H1 (cell line): ENCODE data around the gene UBXN1. TPM values are rescaled to one million over a fixed set of nuclear protein-coding genes. Genes with fewer than 3 reads are reported as not detected.

ENCODE experiments used
- CTCF ChIA-PET: fragments of 300-600 bp; sonication (Branson Sonifier 250); formaldehyde crosslinking; loops from one replicate; lab custom pipeline; 2021; ENCODE audit not compliant: partially characterized antibody; lab: Charles Lee
- POLR2A ChIA-PET: fragments of 300-600 bp; sonication (Branson Sonifier 250); formaldehyde crosslinking; loops from one replicate; lab custom pipeline; 2021; ENCODE audit warnings: inconsistent platforms; ENCODE audit not compliant: partially characterized antibody; lab: Charles Lee
- DNase-seq, 2 experiments: peaks; one replicate each; pipeline versions ENCODE4 v3.0.0 to v3.0.0-alpha.2; 2010 to 2022; ENCODE audit warnings: low spot score in 2 of 2, low read depth in 1 of 2, mixed read lengths in 1 of 2
- FAIRE-seq: peaks from 2 replicates; lab custom pipeline; 2011; peaks lifted over from hg19 to GRCh38; lab: Jason Lieb, UNC
- H2AFZ ChIP-seq: 2 replicates; pipeline ENCODE4 v1.8.1; 2012; ENCODE audit warnings: low read length, inconsistent platforms
- H2AK5ac ChIP-seq: 2 replicates; pipeline ENCODE4 v1.6.1; 2013; ENCODE audit warnings: low read depth, low read length
- H2BK120ac ChIP-seq: replicated peaks from 2 replicates; pipeline ENCODE3; 2013; ENCODE audit warnings: low read depth, low read length, inconsistent platforms
- H2BK12ac ChIP-seq: 2 replicates; pipeline ENCODE4 v1.6.1; 2013; ENCODE audit warnings: low read depth, low read length
- H2BK15ac ChIP-seq: 2 replicates; pipeline ENCODE4 v1.6.1; 2013; ENCODE audit warnings: low read length
- H2BK20ac ChIP-seq: 2 replicates; pipeline ENCODE4 v1.6.1; 2013; ENCODE audit warnings: low read length
- H2BK5ac ChIP-seq: 2 replicates; pipeline ENCODE4 v1.6.1; 2013; ENCODE audit warnings: low read depth, low read length
- H3K14ac ChIP-seq: 2 replicates; pipeline ENCODE4 v1.6.1; 2013; ENCODE audit warnings: inconsistent platforms; ENCODE audit not compliant: insufficient read length
- H3K18ac ChIP-seq: 2 replicates; pipeline ENCODE4 v1.6.1; 2013; ENCODE audit warnings: low read length; ENCODE audit errors: extremely low read depth
- H3K23ac ChIP-seq: 2 replicates; pipeline ENCODE4 v1.6.1; 2013; ENCODE audit warnings: inconsistent platforms; ENCODE audit not compliant: insufficient read length
- H3K23me2 ChIP-seq: 2 replicates; pipeline ENCODE4 v1.6.1; 2013; ENCODE audit warnings: low read depth, low read length
- H3K27ac ChIP-seq: 2 replicates; pipeline ENCODE4 v1.6.1; 2011; ENCODE audit warnings: low read depth, low read length, inconsistent platforms
- H3K27me3 ChIP-seq, 4 experiments: replicated peaks in 1 of 4; 1 replicate in 1 of 4; 2 replicates in 3 of 4; pipeline versions ENCODE4 v1.6.1 to v1.8.1; 2011 to 2013; ENCODE audit warnings: low read length in 3 of 4, mild to moderate bottlenecking in 3 of 4, inconsistent platforms in 2 of 4, mixed read lengths in 2 of 4, moderate library complexity in 1 of 4; ENCODE audit not compliant: control insufficient read depth in 3 of 4, insufficient read depth in 3 of 4; ENCODE audit errors: extremely low read depth in 1 of 4
- H3K36me3 ChIP-seq, 4 experiments: 2 replicates each; pipeline versions ENCODE4 v1.6.1 to v1.8.1; 2011 to 2013; ENCODE audit warnings: mild to moderate bottlenecking in 4 of 4, low read length in 3 of 4, moderate library complexity in 2 of 4, control low read depth in 1 of 4, inconsistent platforms in 1 of 4; ENCODE audit not compliant: insufficient read depth in 4 of 4, control insufficient read depth in 2 of 4
- H3K4ac ChIP-seq: replicated peaks from 2 replicates; pipeline ENCODE3; 2013; ENCODE audit warnings: low read length, low read depth, mixed read lengths, inconsistent platforms; ENCODE audit not compliant: insufficient read length
- H3K4me1 ChIP-seq, 4 experiments: replicated peaks in 1 of 4; 1 replicate in 1 of 4; 2 replicates in 3 of 4; pipeline versions ENCODE4 v1.6.1 to v1.8.1; 2011 to 2013; ENCODE audit warnings: low read length in 3 of 4, inconsistent platforms in 2 of 4, mixed read lengths in 1 of 4; ENCODE audit not compliant: insufficient read depth in 4 of 4, control insufficient read depth in 3 of 4
- H3K4me2 ChIP-seq, 2 experiments: 2 replicates each; pipeline versions ENCODE4 v1.6.1 to v1.8.1; 2011 to 2013; ENCODE audit warnings: low read depth in 2 of 2, low read length in 2 of 2, control low read depth in 1 of 2, inconsistent platforms in 1 of 2, mild to moderate bottlenecking in 1 of 2; ENCODE audit not compliant: insufficient read depth in 1 of 2
- H3K4me3 ChIP-seq, 4 experiments: fragments of 200-600, 300-600 bp in 1 of 4; sonication (generic), shearing (Covaris generic), sonication (Bioruptor Twin) in 1 of 4; 2 replicates each; pipeline versions ENCODE4 v1.5.1 to v1.8.1; 2011 to 2016; ENCODE audit warnings: low read length in 4 of 4, low read depth in 3 of 4, control low read depth in 2 of 4, inconsistent platforms in 2 of 4, mild to moderate bottlenecking in 2 of 4, mixed read lengths in 1 of 4, moderate library complexity in 1 of 4; ENCODE audit not compliant: insufficient read depth in 2 of 4; ENCODE audit errors: extremely low read depth in 1 of 4
- H3K56ac ChIP-seq: replicated peaks from 2 replicates; pipeline ENCODE3; 2013; ENCODE audit warnings: low read depth, mild to moderate bottlenecking, mixed read lengths, low read length, inconsistent platforms; ENCODE audit not compliant: insufficient read length
- H3K79me1 ChIP-seq: 2 replicates; pipeline ENCODE4 v1.6.1; 2013; ENCODE audit warnings: low read depth, low read length, control low read depth
- H3K79me2 ChIP-seq, 2 experiments: 2 replicates each; pipeline versions ENCODE4 v1.6.1 to v1.8.1; 2012 to 2013; ENCODE audit warnings: low read length in 2 of 2, mild to moderate bottlenecking in 2 of 2, inconsistent platforms in 1 of 2; ENCODE audit not compliant: insufficient read depth in 2 of 2, control insufficient read depth in 1 of 2
- H3K9ac ChIP-seq, 4 experiments: replicated peaks in 1 of 4; 1 replicate in 1 of 4; 2 replicates in 3 of 4; pipeline versions ENCODE4 v1.6.1 to v1.8.1; 2011 to 2013; ENCODE audit warnings: low read depth in 3 of 4, low read length in 3 of 4, control low read depth in 2 of 4, mild to moderate bottlenecking in 2 of 4, moderate library complexity in 2 of 4, inconsistent platforms in 1 of 4; ENCODE audit errors: extremely low read depth in 1 of 4
- H3K9me3 ChIP-seq, 2 experiments: 2 replicates each; pipeline versions ENCODE4 v1.6.1 to v1.8.1; 2012 to 2013; ENCODE audit warnings: mild to moderate bottlenecking in 2 of 2, moderate library complexity in 2 of 2, control low read depth in 1 of 2, inconsistent platforms in 1 of 2, low read depth in 1 of 2, low read length in 1 of 2, mixed read lengths in 1 of 2; ENCODE audit not compliant: insufficient read depth in 2 of 2
- H4K20me1 ChIP-seq, 2 experiments: replicated peaks in 1 of 2; 2 replicates each; pipeline versions ENCODE3 to v1.8.1; 2011 to 2013; ENCODE audit warnings: inconsistent platforms in 2 of 2, low read length in 2 of 2, mild to moderate bottlenecking in 1 of 2; ENCODE audit not compliant: insufficient read depth in 2 of 2, control insufficient read depth in 1 of 2
- H4K5ac ChIP-seq: 2 replicates; pipeline ENCODE4 v1.6.1; 2013; ENCODE audit warnings: low read length, low read depth, mixed read lengths, inconsistent platforms; ENCODE audit not compliant: insufficient read length
- H4K8ac ChIP-seq: 2 replicates; pipeline ENCODE4 v1.8.0; 2013; ENCODE audit warnings: mild to moderate bottlenecking, moderate library complexity, low read length, inconsistent platforms; ENCODE audit not compliant: insufficient read depth; ENCODE audit errors: extremely low read depth
- H4K91ac ChIP-seq: replicated peaks from 2 replicates; pipeline ENCODE3; 2013; ENCODE audit warnings: low read length, mixed read lengths, inconsistent platforms; ENCODE audit not compliant: insufficient read length
- CEBPB ChIP-seq: IDR thresholded peaks from 2 replicates; pipeline ENCODE4 v1.6.1; 2012; ENCODE audit warnings: low read depth, low read length
- EZH2 ChIP-seq: fragments of 200-600 bp; sonication (generic); IDR thresholded peaks from 2 replicates; pipeline ENCODE4 v1.7.1; 2012; ENCODE audit warnings: low read depth, mild to moderate bottlenecking, moderate library complexity, low read length, inconsistent platforms; ENCODE audit not compliant: severe bottlenecking
- SP2 ChIP-seq: IDR thresholded peaks from 2 replicates; pipeline ENCODE4 v1.6.1; 2012; ENCODE audit warnings: mild to moderate bottlenecking, low read length, inconsistent platforms
- WGBS, 2 experiments: shearing (Covaris generic) in 1 of 2; methylation state at CpG; one replicate each; pipeline versions ENCODE4 v1.1.6 to v1.1.7; 2013 to 2015; ENCODE audit warnings: low lambda C conversion rate in 2 of 2, mixed read lengths in 2 of 2, inconsistent platforms in 1 of 2, low coverage in 1 of 2, missing lambda C conversion rate in 1 of 2; ENCODE audit not compliant: insufficient replicate concordance in 2 of 2, insufficient coverage in 1 of 2, insufficient read length in 1 of 2; ENCODE audit errors: extremely low coverage in 1 of 2, missing lambda C conversion rate in 1 of 2; 5-methylcytosine and 5-hydroxymethylcytosine counted together
- polyA plus RNA-seq, 7 experiments: library from polyadenylated mRNA; depleted of rRNA in 3 of 7; stranded (reverse) in 5 of 7; unstranded in 2 of 7; fragments of >200 nt in 5 of 7; fragments of 200-250 nt in 2 of 7; gene quantifications; 1 replicate in 5 of 7; 2 replicates in 1 of 7; 4 replicates in 1 of 7; pipeline versions ENCODE4 v1.2.1 to v1.2.3, GENCODE V29; 2011 to 2013; ENCODE audit warnings: missing spikeins in 2 of 7, mixed read lengths in 2 of 7
- total RNA-seq: library from RNA; stranded (reverse); fragmentation: NEBNext Ultra II Directional; extraction: Animal tissue kit (Norgen Biotek cat#: 25700); gene quantifications from 2 replicates; pipeline ENCODE4 v1.2.1, GENCODE V29; 2021

The UBXN1 gene
- total and polyA plus RNA-seq, 2 of the 8 experiments (the other 6 are each of a cell fraction or from before 2014, with no cell fraction given) = 78.6 to 114 TPM

- no peak overlapping the region for H3K4me2 ChIP-seq
- no peak overlapping the region for H2BK120ac ChIP-seq
- H4K91ac ChIP-seq = no peak overlapping the region
- H3K4ac ChIP-seq = no peak overlapping the region
- WGBS, 2 experiments = 88% methylated on average over 11 of the region's 11 CpGs; no CpG with 5 or more reads in 1 of the 2 experiments
- ChIA-PET CTCF (interaction anchor here (1.0 to 6.1 kb wide), 5 partner anchors 12 to 77 kb away, joined by 3 to 35 read pairs (median 4); partner anchors contain the start of gene LRRN4CL), POLR2A (interaction anchor here (0.7 to 61.4 kb wide), 5 partner anchors 9 to 110 kb away, joined by 3 to 2041 read pairs (median 3); partner anchors contain the start of genes C11orf98, CSKMT, GANAB and INTS5)
- no peak overlapping the region for H2BK12ac ChIP-seq
- H3K18ac ChIP-seq = no peak overlapping the region
- H3K23me2 ChIP-seq = peaks cover 14% of the 10 kb centered on the region
- no peak overlapping the region for H2BK15ac ChIP-seq
- H3K36me3 ChIP-seq = peaks cover 0 to 11% (median 6%) of the 10 kb centered on the region in 4 experiments; a peak in 5 of 8 replicates
- no peak overlapping the region for H3K14ac ChIP-seq
- H3K4me1 ChIP-seq = peaks cover 0 to 11% (median 5%) of the 10 kb centered on the region in 4 experiments; a peak in 5 of 7 replicates
- H3K56ac ChIP-seq = no peak overlapping the region
- no peaks in the 10 kb centered on the region for H3K9me3 ChIP-seq
- H3K79me2 ChIP-seq = peaks cover 0 to 7% of the 10 kb centered on the region in 2 experiments; a peak in 1 of 4 replicates
- no peak overlapping the region for H2BK5ac ChIP-seq
- H3K4me3 ChIP-seq = no peak overlapping the region
- H2AK5ac ChIP-seq = no peak overlapping the region
- H4K5ac ChIP-seq = no peak overlapping the region
- no peak overlapping the region for H3K9ac ChIP-seq
- no peak overlapping the region for H3K27ac ChIP-seq
- H3K27me3 ChIP-seq = no peaks in the 10 kb centered on the region
- DNase-seq (no peak), FAIRE-seq (no peak)
- no peak overlapping the region for H2AFZ ChIP-seq
- no peak overlapping the region; the same call in 1 of the 2 replicates for H4K8ac ChIP-seq
- H4K20me1 ChIP-seq = no peaks in the 10 kb centered on the region
- H3K23ac ChIP-seq = no peak overlapping the region
- no peak overlapping the region for H2BK20ac ChIP-seq
- H3K79me1 ChIP-seq = no peaks in the 10 kb centered on the region; the same call in 1 of the 2 replicates
- TF ChIP-seq EZH2 (no peak), CEBPB (no peak), SP2 (no peak)
Observed at GRCh38 chr11:62702246-62702645, 23.4 kb upstream of the UBXN1 start.
